Liver (tissue), 9 donors: Measurements from ENCODE around the gene TSHZ2. TPM values are rescaled to one million over a fixed set of nuclear protein-coding genes. Genes with fewer than 3 reads are reported as not detected.

Experiments
- DNase-seq: peaks from one replicate; pipeline ENCODE4 v3.0.0-alpha.2; 2017; ENCODE audit warnings: low spot score
- H3K27ac ChIP-seq, 2 donors: one replicate each; pipeline ENCODE4 v1.7.0; 2013; ENCODE audit warnings: inconsistent platforms in 2 of 2, low read length in 2 of 2, control low read depth in 1 of 2, low read depth in 1 of 2, mild to moderate bottlenecking in 1 of 2
- H3K27me3 ChIP-seq, 4 donors: one replicate each; pipeline versions ENCODE4 v1.6.1 to v1.7.0; 2013; ENCODE audit warnings: low read length in 3 of 4, inconsistent platforms in 1 of 4, mild to moderate bottlenecking in 1 of 4, moderate library complexity in 1 of 4; ENCODE audit not compliant: control insufficient read depth in 4 of 4, insufficient read depth in 4 of 4
- H3K36me3 ChIP-seq, 4 donors: one replicate each; pipeline versions ENCODE4 v1.6.1 to v1.7.0; 2013; ENCODE audit warnings: low read length in 3 of 4, mild to moderate bottlenecking in 3 of 4, low read depth in 1 of 4, moderate library complexity in 1 of 4; ENCODE audit not compliant: control insufficient read depth in 4 of 4, insufficient read depth in 3 of 4
- H3K4me1 ChIP-seq, 4 donors: one replicate each; pipeline versions ENCODE4 v1.6.1 to v1.7.0; 2013; ENCODE audit warnings: low read length in 3 of 4, mild to moderate bottlenecking in 3 of 4, moderate library complexity in 1 of 4; ENCODE audit not compliant: control insufficient read depth in 4 of 4, insufficient read depth in 4 of 4
- H3K4me3 ChIP-seq, 3 donors: one replicate each; pipeline versions ENCODE4 v1.6.1 to v1.7.0; 2013; ENCODE audit warnings: low read length in 3 of 3, control low read depth in 1 of 3, low read depth in 1 of 3, mild to moderate bottlenecking in 1 of 3
- H3K9ac ChIP-seq, 2 donors: one replicate each; pipeline ENCODE4 v1.7.0; 2013; ENCODE audit warnings: low read length in 2 of 2, mild to moderate bottlenecking in 2 of 2, moderate library complexity in 2 of 2, control low read depth in 1 of 2, low read depth in 1 of 2
- H3K9me3 ChIP-seq, 4 donors: one replicate each; pipeline versions ENCODE4 v1.6.1 to v1.7.0; 2013; ENCODE audit warnings: low read length in 3 of 4; ENCODE audit not compliant: control insufficient read depth in 4 of 4
- EGR1 ChIP-seq, 2 donors: IDR thresholded peaks; 2 replicates each; pipeline ENCODE4 v1.6.1; 2016 to 2018; ENCODE audit warnings: antibody characterized with exemption in 2 of 2, low read depth in 2 of 2
- FOXA1 ChIP-seq: IDR thresholded peaks from 2 replicates; pipeline ENCODE4 v1.6.1; 2016; ENCODE audit warnings: antibody characterized with exemption
- FOXA2 ChIP-seq: IDR thresholded peaks from 2 replicates; pipeline ENCODE4 v1.6.1; 2016; ENCODE audit warnings: antibody characterized with exemption
- GABPA ChIP-seq, 2 donors: IDR thresholded peaks in 1 of 2; conservative IDR thresholded peaks in 1 of 2; 2 replicates each; pipeline ENCODE4 v1.6.1; 2016; ENCODE audit warnings: antibody characterized with exemption in 2 of 2, mild to moderate bottlenecking in 1 of 2, moderate library complexity in 1 of 2
- HNF4A ChIP-seq, 2 donors: conservative IDR thresholded peaks; 2 replicates each; pipeline ENCODE4 v1.6.1; 2016; ENCODE audit warnings: antibody characterized with exemption in 2 of 2, mild to moderate bottlenecking in 2 of 2
- HNF4G ChIP-seq: IDR thresholded peaks from 2 replicates; pipeline ENCODE4 v1.6.1; 2016; ENCODE audit warnings: antibody characterized with exemption
- JUND ChIP-seq, 2 donors: IDR thresholded peaks; 2 replicates each; pipeline ENCODE4 v1.6.1; 2016; ENCODE audit warnings: antibody characterized with exemption in 2 of 2
- NR2F2 ChIP-seq: IDR thresholded peaks from 2 replicates; pipeline ENCODE4 v1.6.1; 2016; ENCODE audit warnings: antibody characterized with exemption
- RAD21 ChIP-seq, 2 donors: IDR thresholded peaks; 2 replicates each; pipeline ENCODE4 v1.6.1; 2016; ENCODE audit warnings: antibody characterized with exemption in 2 of 2, mild to moderate bottlenecking in 2 of 2
- RXRA ChIP-seq, 2 donors: IDR thresholded peaks; 2 replicates each; pipeline ENCODE4 v1.6.1; 2017 to 2018; ENCODE audit warnings: antibody characterized with exemption in 2 of 2, mild to moderate bottlenecking in 1 of 2
- SP1 ChIP-seq: IDR thresholded peaks from 2 replicates; pipeline ENCODE4 v1.6.1; 2018; ENCODE audit warnings: antibody characterized with exemption, mild to moderate bottlenecking
- TAF1 ChIP-seq: conservative IDR thresholded peaks from 2 replicates; pipeline ENCODE4 v1.6.1; 2016; ENCODE audit warnings: antibody characterized with exemption, mild to moderate bottlenecking
- YY1 ChIP-seq: IDR thresholded peaks from 2 replicates; pipeline ENCODE4 v1.6.1; 2016; ENCODE audit warnings: antibody characterized with exemption, mild to moderate bottlenecking
- WGBS: extraction: QIAGEN DNeasy Blood & Tissue Kit; methylation state at CpG from one replicate; pipeline ENCODE4 v1.1.7; 2013; 5-methylcytosine and 5-hydroxymethylcytosine counted together
- polyA plus RNA-seq, 2 donors: library from polyadenylated mRNA; stranded (reverse) in 1 of 2; unstranded in 1 of 2; fragments of 200-250 nt in 1 of 2; fragments of >200 nt in 1 of 2; fragmentation: Nextera tagmentation in 1 of 2; extraction: Ambion mirVana in 1 of 2; gene quantifications; one replicate each; pipeline versions ENCODE4 v1.2.1 to v1.2.3, GENCODE V29; 2013 to 2015
- total RNA-seq, 2 donors: library from RNA; depleted of rRNA; stranded (reverse); fragments of >200 nt; gene quantifications; one replicate each; pipeline ENCODE4 v1.2.3, GENCODE V29; 2014
- TF ChIP-seq, protein P1 (sequence below): IDR thresholded peaks from 2 replicates; pipeline ENCODE4 v1.6.1; 2016; ENCODE audit warnings: antibody characterized with exemption
- TF ChIP-seq, protein P2 (sequence below): IDR thresholded peaks from 2 replicates; pipeline ENCODE4 v1.6.1; 2016; ENCODE audit warnings: antibody characterized with exemption, mild to moderate bottlenecking
- TF ChIP-seq, protein P3 (sequence below): IDR thresholded peaks from 2 replicates; pipeline ENCODE4 v1.6.1; 2016; ENCODE audit warnings: antibody characterized with exemption
- TF ChIP-seq, protein P4 (sequence below): fragments of 150-350 bp; IDR thresholded peaks from 2 replicates; pipeline ENCODE4 v1.5.1; 2017; ENCODE audit warnings: improper control_type of control experiment, low read depth, low read length; ENCODE audit not compliant: missing input control
- TF ChIP-seq, protein P5 (sequence below): IDR thresholded peaks from 2 replicates; pipeline ENCODE4 v1.6.1; 2016; ENCODE audit warnings: antibody characterized with exemption
- donor health status: healthy.
- donor health status: healthy.
- donor health status: healthy.
- donor health status: healthy.
- donor health status: healthy.

Gene TSHZ2
- total and polyA plus RNA-seq, 4 donors: 2.9 to 11.3 (median 7.8) TPM

DNA sequence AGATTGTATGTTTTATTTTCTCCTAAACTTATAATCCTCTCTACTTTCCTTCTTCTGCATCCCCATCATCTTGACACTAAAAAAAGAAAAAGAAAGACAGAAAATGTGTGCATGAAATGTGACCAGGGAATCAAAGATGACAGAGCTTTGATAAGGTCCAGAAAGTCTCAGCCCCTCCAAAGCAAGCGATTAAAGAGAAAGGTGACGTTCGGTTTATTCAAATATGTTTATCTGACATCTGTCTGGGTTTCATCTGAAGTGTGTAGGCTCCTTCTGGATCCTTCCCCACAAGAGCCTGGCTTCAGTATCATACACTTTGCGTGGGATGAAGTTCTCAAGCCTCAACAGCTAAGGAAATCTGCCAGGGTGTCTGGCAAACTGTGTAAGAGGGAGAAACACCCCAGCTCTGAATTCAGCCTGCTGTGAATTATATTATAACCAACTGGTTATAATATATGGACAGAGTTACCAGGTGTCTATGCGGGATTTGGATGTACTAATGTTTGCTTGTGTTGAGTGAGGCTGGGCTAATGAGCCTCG is 358.5 kb downstream of the TSHZ2 start:
- Histone ChIP-seq H3K4me3 (no peak overlapping the region), H3K27me3 (no peaks in the 10 kb centered on the region), H3K36me3 (no peaks in the 10 kb centered on the region), H3K9me3 (no peaks in the 10 kb centered on the region), H3K9ac (no peak overlapping the region), H3K4me1 (no peaks in the 10 kb centered on the region), H3K27ac (no peak overlapping the region)
- no peak for TF ChIP-seq TAF1
- TF ChIP-seq, protein P1, sequence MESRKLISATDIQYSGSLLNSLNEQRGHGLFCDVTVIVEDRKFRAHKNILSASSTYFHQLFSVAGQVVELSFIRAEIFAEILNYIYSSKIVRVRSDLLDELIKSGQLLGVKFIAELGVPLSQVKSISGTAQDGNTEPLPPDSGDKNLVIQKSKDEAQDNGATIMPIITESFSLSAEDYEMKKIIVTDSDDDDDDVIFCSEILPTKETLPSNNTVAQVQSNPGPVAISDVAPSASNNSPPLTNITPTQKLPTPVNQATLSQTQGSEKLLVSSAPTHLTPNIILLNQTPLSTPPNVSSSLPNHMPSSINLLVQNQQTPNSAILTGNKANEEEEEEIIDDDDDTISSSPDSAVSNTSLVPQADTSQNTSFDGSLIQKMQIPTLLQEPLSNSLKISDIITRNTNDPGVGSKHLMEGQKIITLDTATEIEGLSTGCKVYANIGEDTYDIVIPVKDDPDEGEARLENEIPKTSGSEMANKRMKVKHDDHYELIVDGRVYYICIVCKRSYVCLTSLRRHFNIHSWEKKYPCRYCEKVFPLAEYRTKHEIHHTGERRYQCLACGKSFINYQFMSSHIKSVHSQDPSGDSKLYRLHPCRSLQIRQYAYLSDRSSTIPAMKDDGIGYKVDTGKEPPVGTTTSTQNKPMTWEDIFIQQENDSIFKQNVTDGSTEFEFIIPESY: no peak
- TF ChIP-seq FOXA2: no peak
- no peak for TF ChIP-seq EGR1 (IDR thresholded peaks at IDR 0.05; ENCODE audit: low read depth in 2 of 2)
- TF ChIP-seq, protein P2, sequence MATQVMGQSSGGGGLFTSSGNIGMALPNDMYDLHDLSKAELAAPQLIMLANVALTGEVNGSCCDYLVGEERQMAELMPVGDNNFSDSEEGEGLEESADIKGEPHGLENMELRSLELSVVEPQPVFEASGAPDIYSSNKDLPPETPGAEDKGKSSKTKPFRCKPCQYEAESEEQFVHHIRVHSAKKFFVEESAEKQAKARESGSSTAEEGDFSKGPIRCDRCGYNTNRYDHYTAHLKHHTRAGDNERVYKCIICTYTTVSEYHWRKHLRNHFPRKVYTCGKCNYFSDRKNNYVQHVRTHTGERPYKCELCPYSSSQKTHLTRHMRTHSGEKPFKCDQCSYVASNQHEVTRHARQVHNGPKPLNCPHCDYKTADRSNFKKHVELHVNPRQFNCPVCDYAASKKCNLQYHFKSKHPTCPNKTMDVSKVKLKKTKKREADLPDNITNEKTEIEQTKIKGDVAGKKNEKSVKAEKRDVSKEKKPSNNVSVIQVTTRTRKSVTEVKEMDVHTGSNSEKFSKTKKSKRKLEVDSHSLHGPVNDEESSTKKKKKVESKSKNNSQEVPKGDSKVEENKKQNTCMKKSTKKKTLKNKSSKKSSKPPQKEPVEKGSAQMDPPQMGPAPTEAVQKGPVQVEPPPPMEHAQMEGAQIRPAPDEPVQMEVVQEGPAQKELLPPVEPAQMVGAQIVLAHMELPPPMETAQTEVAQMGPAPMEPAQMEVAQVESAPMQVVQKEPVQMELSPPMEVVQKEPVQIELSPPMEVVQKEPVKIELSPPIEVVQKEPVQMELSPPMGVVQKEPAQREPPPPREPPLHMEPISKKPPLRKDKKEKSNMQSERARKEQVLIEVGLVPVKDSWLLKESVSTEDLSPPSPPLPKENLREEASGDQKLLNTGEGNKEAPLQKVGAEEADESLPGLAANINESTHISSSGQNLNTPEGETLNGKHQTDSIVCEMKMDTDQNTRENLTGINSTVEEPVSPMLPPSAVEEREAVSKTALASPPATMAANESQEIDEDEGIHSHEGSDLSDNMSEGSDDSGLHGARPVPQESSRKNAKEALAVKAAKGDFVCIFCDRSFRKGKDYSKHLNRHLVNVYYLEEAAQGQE: no peak
- TF ChIP-seq RXRA (IDR thresholded peaks at IDR 0.05): no peak
- TF ChIP-seq NR2F2: no peak
- TF ChIP-seq HNF4A (conservative IDR thresholded peaks at IDR 0.05): no peak
- TF ChIP-seq, protein P3, sequence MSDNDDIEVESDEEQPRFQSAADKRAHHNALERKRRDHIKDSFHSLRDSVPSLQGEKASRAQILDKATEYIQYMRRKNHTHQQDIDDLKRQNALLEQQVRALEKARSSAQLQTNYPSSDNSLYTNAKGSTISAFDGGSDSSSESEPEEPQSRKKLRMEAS: no peak
- no peak for TF ChIP-seq YY1
- TF ChIP-seq JUND (IDR thresholded peaks at IDR 0.05): no peak
- TF ChIP-seq, protein P4, sequence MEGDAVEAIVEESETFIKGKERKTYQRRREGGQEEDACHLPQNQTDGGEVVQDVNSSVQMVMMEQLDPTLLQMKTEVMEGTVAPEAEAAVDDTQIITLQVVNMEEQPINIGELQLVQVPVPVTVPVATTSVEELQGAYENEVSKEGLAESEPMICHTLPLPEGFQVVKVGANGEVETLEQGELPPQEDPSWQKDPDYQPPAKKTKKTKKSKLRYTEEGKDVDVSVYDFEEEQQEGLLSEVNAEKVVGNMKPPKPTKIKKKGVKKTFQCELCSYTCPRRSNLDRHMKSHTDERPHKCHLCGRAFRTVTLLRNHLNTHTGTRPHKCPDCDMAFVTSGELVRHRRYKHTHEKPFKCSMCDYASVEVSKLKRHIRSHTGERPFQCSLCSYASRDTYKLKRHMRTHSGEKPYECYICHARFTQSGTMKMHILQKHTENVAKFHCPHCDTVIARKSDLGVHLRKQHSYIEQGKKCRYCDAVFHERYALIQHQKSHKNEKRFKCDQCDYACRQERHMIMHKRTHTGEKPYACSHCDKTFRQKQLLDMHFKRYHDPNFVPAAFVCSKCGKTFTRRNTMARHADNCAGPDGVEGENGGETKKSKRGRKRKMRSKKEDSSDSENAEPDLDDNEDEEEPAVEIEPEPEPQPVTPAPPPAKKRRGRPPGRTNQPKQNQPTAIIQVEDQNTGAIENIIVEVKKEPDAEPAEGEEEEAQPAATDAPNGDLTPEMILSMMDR: no peak
- TF ChIP-seq, protein P5, sequence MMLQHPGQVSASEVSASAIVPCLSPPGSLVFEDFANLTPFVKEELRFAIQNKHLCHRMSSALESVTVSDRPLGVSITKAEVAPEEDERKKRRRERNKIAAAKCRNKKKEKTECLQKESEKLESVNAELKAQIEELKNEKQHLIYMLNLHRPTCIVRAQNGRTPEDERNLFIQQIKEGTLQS: no peak
- no peak for TF ChIP-seq RAD21 (IDR thresholded peaks at IDR 0.05)
- no peak for TF ChIP-seq FOXA1
- TF ChIP-seq HNF4G: no peak
- no peak for TF ChIP-seq SP1
- no peak for TF ChIP-seq GABPA (IDR thresholded peaks at IDR 0.05 in 1 of 2, conservative IDR thresholded peaks at IDR 0.05 in 1 of 2)
- no peak for DNase-seq
- WGBS: 92% methylated on average over 6 of the region's 6 CpGs
